T-cell (primary cell): ENCODE measurements around the gene BABAM2. TPM values are rescaled to one million over a fixed set of nuclear protein-coding genes. Genes with fewer than 3 reads are reported as not detected.
A peak's percentile ranks its signal among the peaks of the same experiment; 100 is the strongest.

Experiments
- ATAC-seq, 4 experiments: fragments of 200-7000 bp in 3 of 4; fragments of 150-1000 bp in 1 of 4; cut with Tn5 transposase; replicated peaks in 1 of 4; 1 replicate in 3 of 4; 2 replicates in 1 of 4; pipeline ENCODE4 v1.10.0; 2021; ENCODE audit warnings: moderate library complexity in 3 of 4, mild to moderate bottlenecking in 2 of 4, moderate number of reproducible peaks in 1 of 4
- CTCF ChIA-PET, 2 donors: fragments of 300-600 bp; sonication (Branson Sonifier 250); formaldehyde crosslinking; loops; one replicate each; lab custom pipeline; 2022; ENCODE audit warnings: antibody characterized with exemption in 2 of 2; lab: Charles Lee
- POLR2A ChIA-PET, 2 donors: fragments of 300-600 bp; sonication (Branson Sonifier 250); formaldehyde crosslinking; loops; one replicate each; lab custom pipeline; 2022; ENCODE audit warnings: antibody characterized with exemption in 2 of 2; lab: Charles Lee
- DNase-seq, 35 experiments: peaks; one replicate each; pipeline versions ENCODE4 v3.0.0 to v3.0.0-alpha.2; 2013 to 2023
- H3K27ac ChIP-seq: one replicate; pipeline ENCODE4 v1.5.1; 2013; ENCODE audit warnings: low read length
- H3K27me3 ChIP-seq, 2 experiments: replicated peaks in 1 of 2; 1 replicate in 1 of 2; 2 replicates in 1 of 2; pipeline versions ENCODE4 v1.6.1 to v1.7.0; 2013; ENCODE audit warnings: low read length in 1 of 2, mixed read lengths in 1 of 2; ENCODE audit not compliant: control insufficient read depth in 2 of 2, insufficient read depth in 2 of 2; ENCODE audit errors: extremely low read depth in 1 of 2
- H3K36me3 ChIP-seq, 2 donors: 1 replicate in 1 of 2; 2 replicates in 1 of 2; pipeline versions ENCODE4 v1.6.1 to v1.7.0; 2013; ENCODE audit warnings: low read length in 1 of 2; ENCODE audit not compliant: control insufficient read depth in 2 of 2, insufficient read depth in 1 of 2; ENCODE audit errors: extremely low read depth in 1 of 2
- H3K4me1 ChIP-seq, 2 experiments: 1 replicate in 1 of 2; 2 replicates in 1 of 2; pipeline versions ENCODE4 v1.6.1 to v1.7.0; 2013; ENCODE audit warnings: low read length in 2 of 2, mixed read lengths in 1 of 2; ENCODE audit not compliant: insufficient read depth in 2 of 2, control insufficient read depth in 1 of 2; ENCODE audit errors: extremely low read depth in 1 of 2
- H3K4me3 ChIP-seq, 2 donors: 1 replicate in 1 of 2; 2 replicates in 1 of 2; pipeline versions ENCODE4 v1.5.1 to v1.7.0; 2013; ENCODE audit warnings: mild to moderate bottlenecking in 2 of 2, low read length in 1 of 2, moderate library complexity in 1 of 2; ENCODE audit not compliant: control insufficient read depth in 1 of 2; ENCODE audit errors: extremely low read depth in 1 of 2
- H3K9me3 ChIP-seq: 2 replicates; pipeline ENCODE4 v1.7.0; 2013
- H3K27ac Mint-ChIP-seq, 2 donors: one replicate each; pipeline ENCODE4 v1.8.0; 2020 to 2021; ENCODE audit warnings: mild to moderate bottlenecking in 2 of 2, mixed read lengths in 2 of 2
- H3K27me3 Mint-ChIP-seq, 2 donors: one replicate each; pipeline ENCODE4 v1.8.0; 2021 to 2022; ENCODE audit warnings: mixed read lengths in 2 of 2
- H3K36me3 Mint-ChIP-seq: one replicate; pipeline ENCODE4 v1.8.0; 2021; ENCODE audit warnings: mixed read lengths
- H3K4me1 Mint-ChIP-seq, 3 donors: one replicate each; pipeline ENCODE4 v1.8.0; 2020 to 2022; ENCODE audit warnings: mixed read lengths in 3 of 3, mild to moderate bottlenecking in 1 of 3
- H3K4me3 Mint-ChIP-seq, 3 donors: one replicate each; pipeline ENCODE4 v1.8.0; 2020 to 2022; ENCODE audit warnings: mild to moderate bottlenecking in 3 of 3, mixed read lengths in 3 of 3, moderate library complexity in 3 of 3
- H3K9me3 Mint-ChIP-seq, 3 donors: one replicate each; pipeline ENCODE4 v1.8.0; 2020 to 2022; ENCODE audit warnings: mixed read lengths in 3 of 3
- WGBS: methylation state at CpG from one replicate; pipeline ENCODE4 v1.1.5; 2013; ENCODE audit warnings: missing lambda C conversion rate; ENCODE audit not compliant: insufficient coverage; 5-methylcytosine and 5-hydroxymethylcytosine counted together
- total RNA-seq, 35 experiments: library from RNA in 6 of 35; stranded (reverse) in 6 of 35; fragments of 120-200 nt in 1 of 35; gene quantifications; one replicate each; pipeline versions ENCODE4 v1.2.1 to v1.2.4 and lab custom pipeline; 2013 to 2026

BABAM2 gene
- total RNA-seq, 5 donors from 2014 or later (not counting 1 experiment from before 2014, with no cell fraction given), result 28.4 to 45.2 (median 37.4) TPM

- ATAC-seq (no peak), DNase-seq (no peak)
- Mint-ChIP-seq H3K9me3 (no peaks in the 10 kb centered on the region), H3K27me3 (no peaks in the 10 kb centered on the region), H3K27ac (peak overlapping the region in 1 of 2 donors; percentile 5), H3K36me3 (no peaks in the 10 kb centered on the region), H3K4me1 (peaks cover 23 to 31% (median 30%) of the 10 kb centered on the region in 3 donors), H3K4me3 (no peak overlapping the region)
- Histone ChIP-seq H3K27ac (no peak overlapping the region), H3K36me3 (no peaks in the 10 kb centered on the region), H3K4me3 (no peak overlapping the region), H3K9me3 (no peaks in the 10 kb centered on the region), H3K4me1 (peaks cover 4 to 36% of the 10 kb centered on the region in 2 experiments), H3K27me3 (no peaks in the 10 kb centered on the region)
- POLR2A ChIA-PET, result interaction anchor here in 1 of 2 donors (0.7 kb wide), 1 partner anchor 16 kb away, joined by 5 read pairs; no protein-coding TSS in a partner anchor
- CTCF ChIA-PET, result interaction anchor here (0.5 to 0.7 kb wide), 3 partner anchors 22 to 591 kb away, joined by 3 to 4 read pairs (median 3); no protein-coding TSS in a partner anchor
- 89% methylated on average over 5 of the region's 8 CpGs for WGBS
These were observed 455.1 kb downstream of the BABAM2 start for GRCh38 chr2:28345619-28346018.

- ATAC-seq, result no peak
- Mint-ChIP-seq H3K4me1 (peaks cover 23 to 33% (median 30%) of the 10 kb centered on the region in 3 donors), H3K27ac (no peak overlapping the region), H3K36me3 (no peaks in the 10 kb centered on the region), H3K27me3 (no peaks in the 10 kb centered on the region), H3K4me3 (peak overlapping the region in 1 of 3 donors; percentile 59), H3K9me3 (no peaks in the 10 kb centered on the region)
- H3K4me3 ChIP-seq, result no peak overlapping the region
- H3K27ac ChIP-seq, result no peak overlapping the region
- ChIA-PET POLR2A (no interaction called here), CTCF (no interaction called here)
- H3K9me3 ChIP-seq, result no peaks in the 10 kb centered on the region
- H3K27me3 ChIP-seq, result no peaks in the 10 kb centered on the region
- DNase-seq, result no peak
- H3K4me1 ChIP-seq, result peaks cover 4 to 36% of the 10 kb centered on the region in 2 experiments
- no peaks in the 10 kb centered on the region for H3K36me3 ChIP-seq
- 98% methylated on average over 6 of the region's 6 CpGs for WGBS
These were observed 456.1 kb downstream of the BABAM2 start for GRCh38 chr2:28346587-28346986.

- Histone ChIP-seq H3K27me3 (no peaks in the 10 kb centered on the region), H3K4me1 (peaks cover 4 to 36% of the 10 kb centered on the region in 2 experiments), H3K27ac (peak overlapping the region; percentile 77), H3K4me3 (no peak overlapping the region), H3K36me3 (no peaks in the 10 kb centered on the region), H3K9me3 (no peaks in the 10 kb centered on the region)
- Mint-ChIP-seq H3K4me1 (peaks cover 23 to 34% (median 30%) of the 10 kb centered on the region in 3 donors), H3K36me3 (no peaks in the 10 kb centered on the region), H3K27ac (peak overlapping the region; percentile 4 to 76), H3K4me3 (peak overlapping the region in 1 of 3 donors; percentile 59), H3K27me3 (no peaks in the 10 kb centered on the region), H3K9me3 (no peaks in the 10 kb centered on the region)
- 91% methylated on average over 4 of the region's 6 CpGs for WGBS
- DNase-seq, result no peak
- ATAC-seq, result no peak
- POLR2A ChIA-PET, result no interaction called here
- CTCF ChIA-PET, result no interaction called here
These were observed 456.7 kb downstream of the BABAM2 start for GRCh38 chr2:28347193-28347592.

GRCh38 chr2:28347596-28347995 is 457.1 kb downstream of the BABAM2 start:
- no peaks in the 10 kb centered on the region for H3K27me3 ChIP-seq
- H3K4me1 ChIP-seq, result peaks cover 4 to 36% of the 10 kb centered on the region in 2 experiments
- 100% methylated on average over 1 of the region's 9 CpGs for WGBS
- Mint-ChIP-seq H3K9me3 (no peaks in the 10 kb centered on the region), H3K4me3 (peak overlapping the region in 2 of 3 donors; percentile 21 to 59), H3K4me1 (peaks cover 23 to 34% (median 30%) of the 10 kb centered on the region in 3 donors), H3K27me3 (no peaks in the 10 kb centered on the region), H3K27ac (peak overlapping the region in 1 of 2 donors; percentile 76), H3K36me3 (no peaks in the 10 kb centered on the region)
- H3K4me3 ChIP-seq, result no peak overlapping the region
- CTCF ChIA-PET, result interaction anchor here in 1 of 2 donors (0.5 kb wide), 1 partner anchor 459 kb away, joined by 3 read pairs; no protein-coding TSS in a partner anchor
- no peak for DNase-seq
- H3K9me3 ChIP-seq, result no peaks in the 10 kb centered on the region
- peak in 3 of 4 experiments; percentile 3 to 14 (median 9) for ATAC-seq
- POLR2A ChIA-PET, result no interaction called here
- no peaks in the 10 kb centered on the region for H3K36me3 ChIP-seq
- H3K27ac ChIP-seq, result peak overlapping the region; percentile 77

GRCh38 chr2:28348149-28348567 is 457.6 kb downstream of the BABAM2 start:
- H3K36me3 Mint-ChIP-seq, result no peaks in the 10 kb centered on the region
- ATAC-seq (peak; percentile 85 to 97 (median 94)), DNase-seq (peak; percentile 22 to 73 (median 62))
- Histone ChIP-seq H3K9me3 (no peaks in the 10 kb centered on the region), H3K27me3 (no peaks in the 10 kb centered on the region), H3K27ac (peak overlapping the region; percentile 77), H3K4me3 (peak overlapping the region in 1 of 2 donors; percentile 4), H3K36me3 (no peaks in the 10 kb centered on the region), H3K4me1 (peaks cover 4 to 36% of the 10 kb centered on the region in 2 experiments)
- no peaks in the 10 kb centered on the region for H3K27me3 Mint-ChIP-seq
- peak overlapping the region; percentile 48 to 55 for H3K27ac Mint-ChIP-seq
- peak overlapping the region in 2 of 3 donors; percentile 21 to 59 for H3K4me3 Mint-ChIP-seq
- H3K4me1 Mint-ChIP-seq, result peaks cover 23 to 34% (median 30%) of the 10 kb centered on the region in 3 donors
- ChIA-PET CTCF (interaction anchor here in 1 of 2 donors (0.5 kb wide), 1 partner anchor 460 kb away, joined by 3 read pairs; no protein-coding TSS in a partner anchor), POLR2A (interaction anchor here in 1 of 2 donors (0.7 kb wide), 1 partner anchor 10 kb away, joined by 8 read pairs; no protein-coding TSS in a partner anchor)
- H3K9me3 Mint-ChIP-seq, result no peaks in the 10 kb centered on the region
- 67% methylated on average over 3 of the region's 10 CpGs for WGBS

- H3K4me3 ChIP-seq, result no peak overlapping the region
- Mint-ChIP-seq H3K27me3 (no peaks in the 10 kb centered on the region), H3K4me3 (peak overlapping the region in 1 of 3 donors; percentile 59), H3K27ac (peak overlapping the region; percentile 48 to 55), H3K4me1 (peaks cover 23 to 34% (median 30%) of the 10 kb centered on the region in 3 donors), H3K9me3 (no peaks in the 10 kb centered on the region), H3K36me3 (no peaks in the 10 kb centered on the region)
- peaks cover 4 to 36% of the 10 kb centered on the region in 2 experiments for H3K4me1 ChIP-seq
- DNase-seq, result no peak
- CTCF ChIA-PET, result interaction anchor here in 1 of 2 donors (1.0 kb wide), 1 partner anchor 365 kb away, joined by 3 read pairs; no protein-coding TSS in a partner anchor
- no peaks in the 10 kb centered on the region for H3K36me3 ChIP-seq
- no peaks in the 10 kb centered on the region for H3K9me3 ChIP-seq
- ATAC-seq, result no peak
- POLR2A ChIA-PET, result interaction anchor here in 1 of 2 donors (0.7 kb wide), 1 partner anchor 9 kb away, joined by 8 read pairs; no protein-coding TSS in a partner anchor
- no peaks in the 10 kb centered on the region for H3K27me3 ChIP-seq
- 100% methylated on average over 9 of the region's 11 CpGs for WGBS
- peak overlapping the region; percentile 77 for H3K27ac ChIP-seq
These were observed 458.4 kb downstream of the BABAM2 start for GRCh38 chr2:28348921-28349320.
